ENCODE results near the gene DGAT2.

GRCh38 chr11:75827562-75827961 lies 59.0 kb downstream of the DGAT2 start:
- no peak for TF ChIP-seq YY1 (IDR thresholded peaks at IDR 0.05)
- no peak for TF ChIP-seq CTCF (IDR thresholded peaks at IDR 0.05; ENCODE audit: low read depth, low read length, missing input control)
- no peak for TF ChIP-seq SP1 (IDR thresholded peaks at IDR 0.05)
- TF ChIP-seq REST (IDR thresholded peaks at IDR 0.05) = no peak
- TF ChIP-seq JUND (IDR thresholded peaks at IDR 0.05) = no peak
- no peak for TF ChIP-seq ATF3 (IDR thresholded peaks at IDR 0.05)
- TF ChIP-seq EGR1 (IDR thresholded peaks at IDR 0.05; ENCODE audit: low read depth in 2 of 2) = no peak
- no peak for TF ChIP-seq ZBTB33 (IDR thresholded peaks at IDR 0.05)
- TF ChIP-seq RAD21 (IDR thresholded peaks at IDR 0.05) = no peak
- TF ChIP-seq GABPA (IDR thresholded peaks at IDR 0.05 in 1 of 2, conservative IDR thresholded peaks at IDR 0.05 in 1 of 2) = no peak
- no peak for TF ChIP-seq TAF1 (conservative IDR thresholded peaks at IDR 0.05)

Data from liver (tissue), 3 donors.